ENCODE results near the gene PIP4K2A. TPM values are rescaled to one million over a fixed set of nuclear protein-coding genes. Genes with fewer than 3 reads are reported as not detected.

Gene PIP4K2A
- total RNA-seq, 4 donors from 2014 or later, result 29.3 to 52.4 (median 34.5) TPM

GRCh38 chr10:22489467-22489866, 224.9 kb downstream of the PIP4K2A start:
- 79 to 82% methylated on average over 4 of the region's 4 CpGs for WGBS, 2 donors
- no peak overlapping the region for H3K27ac ChIP-seq
- no peaks in the 10 kb centered on the region for H3K9me3 ChIP-seq
- H3K4me3 ChIP-seq, result no peak overlapping the region
- TF ChIP-seq POLR2A (IDR thresholded peaks at IDR 0.05) (no peak), CTCF (IDR thresholded peaks at IDR 0.05) (no peak), EP300 (IDR thresholded peaks at IDR 0.05) (no peak)
- no peaks in the 10 kb centered on the region for H3K27me3 ChIP-seq
- DNase-seq (ENCODE audit: low spot score in 2 of 2), result no peak
- no peaks in the 10 kb centered on the region for H3K4me1 ChIP-seq
- no peaks in the 10 kb centered on the region for H3K36me3 ChIP-seq

- Histone ChIP-seq H3K27ac (no peak overlapping the region), H3K4me1 (no peaks in the 10 kb centered on the region), H3K4me3 (no peak overlapping the region), H3K36me3 (no peaks in the 10 kb centered on the region), H3K27me3 (no peaks in the 10 kb centered on the region), H3K9me3 (no peaks in the 10 kb centered on the region)
- WGBS, 2 donors, result 39 to 49% methylated on average over 1 of the region's 1 CpG
- DNase-seq (ENCODE audit: low spot score in 2 of 2), result no peak
- TF ChIP-seq POLR2A (IDR thresholded peaks at IDR 0.05), result no peak
- TF ChIP-seq EP300 (IDR thresholded peaks at IDR 0.05), result no peak
- no peak for TF ChIP-seq CTCF (IDR thresholded peaks at IDR 0.05)
These were observed 227.9 kb downstream of the PIP4K2A start for GRCh38 chr10:22486431-22486830.

Other genes starting within 250 kb of the PIP4K2A start
- gene ARMC3, start 213.5 kb upstream of the PIP4K2A start, total RNA-seq, result 1 to 10 TPM in 1 of 4 donors, under 1 TPM in 1, not detected in 2; 0.44 to 3.9 TPM